Natural killer cell (primary cell): ENCODE results near the gene LYPD6B. TPM values are rescaled to one million over a fixed set of nuclear protein-coding genes. Genes with fewer than 3 reads are reported as not detected.

ENCODE experiments used
- ATAC-seq, 3 donors: fragments of 150-1000 bp in 2 of 3; fragments of 200-7000 bp in 1 of 3; cut with Tn5 transposase; 1 replicate in 1 of 3; 2 replicates in 2 of 3; pipeline ENCODE4 v1.10.0; 2021; ENCODE audit warnings: mild to moderate bottlenecking in 2 of 3, moderate library complexity in 2 of 3
- DNase-seq, 2 donors: peaks; one replicate each; pipeline versions ENCODE4 v3.0.0 to v3.0.0-alpha.2; 2013 to 2021; ENCODE audit warnings: mixed read lengths in 1 of 2
- H3K27ac ChIP-seq: one replicate; pipeline ENCODE4 v1.5.1; 2013; ENCODE audit warnings: mild to moderate bottlenecking, low read length
- H3K27me3 ChIP-seq: one replicate; pipeline ENCODE4 v1.6.1; 2013; ENCODE audit warnings: low read length; ENCODE audit not compliant: control insufficient read depth, insufficient read depth
- H3K36me3 ChIP-seq: one replicate; pipeline ENCODE4 v1.6.1; 2013; ENCODE audit warnings: low read length; ENCODE audit not compliant: control insufficient read depth, insufficient read depth
- H3K4me1 ChIP-seq: one replicate; pipeline ENCODE4 v1.6.1; 2013; ENCODE audit warnings: low read length; ENCODE audit not compliant: control insufficient read depth, insufficient read depth
- H3K4me3 ChIP-seq: one replicate; pipeline ENCODE4 v1.5.1; 2013; ENCODE audit warnings: low read length
- H3K9me3 ChIP-seq: one replicate; pipeline ENCODE4 v1.6.1; 2013; ENCODE audit warnings: low read length; ENCODE audit not compliant: control insufficient read depth, insufficient read depth
- H3K27ac Mint-ChIP-seq, 2 donors: one replicate each; pipeline ENCODE4 v1.8.0; 2022; ENCODE audit warnings: mild to moderate bottlenecking in 2 of 2, mixed read lengths in 2 of 2, moderate library complexity in 1 of 2
- H3K27me3 Mint-ChIP-seq, 2 donors: one replicate each; pipeline ENCODE4 v1.8.0; 2022; ENCODE audit warnings: low read depth in 2 of 2, mixed read lengths in 2 of 2
- H3K36me3 Mint-ChIP-seq: one replicate; pipeline ENCODE4 v1.8.0; 2022; ENCODE audit warnings: mixed read lengths
- H3K4me1 Mint-ChIP-seq, 2 donors: one replicate each; pipeline ENCODE4 v1.8.0; 2022; ENCODE audit warnings: mixed read lengths in 2 of 2
- H3K4me3 Mint-ChIP-seq: one replicate; pipeline ENCODE4 v1.8.0; 2022; ENCODE audit warnings: mild to moderate bottlenecking, moderate library complexity, mixed read lengths
- H3K9me3 Mint-ChIP-seq, 2 donors: one replicate each; pipeline ENCODE4 v1.8.0; 2022; ENCODE audit warnings: mixed read lengths in 2 of 2
- CTCF ChIP-seq: fragments of 200-600 bp; IDR thresholded peaks from one replicate; pipeline ENCODE4 v1.8.0; 2022; ENCODE audit warnings: antibody characterized with exemption
- WGBS: methylation state at CpG from one replicate; pipeline ENCODE4 v1.1.7; 2013; ENCODE audit warnings: missing lambda C conversion rate; ENCODE audit not compliant: insufficient coverage; 5-methylcytosine and 5-hydroxymethylcytosine counted together
- intact Hi-C: fragments of 100-400 bp; cut with micrococcal nuclease; formaldehyde crosslinking; loops from one replicate; pipeline ENCODE4 v1.14.2; 2022
- total RNA-seq, 4 donors: library from RNA; stranded (reverse); fragments of 120-200 nt in 1 of 4; gene quantifications; one replicate each; pipeline versions ENCODE4 v1.2.3 to v1.2.4, GENCODE V29; 2013 to 2022

LYPD6B gene
- total RNA-seq, 3 donors from 2014 or later (not counting 1 experiment from before 2014, with no cell fraction given): not detected

- no peak overlapping the region for H3K4me3 ChIP-seq
- intact Hi-C loops: no loop called here
- no peak for TF ChIP-seq CTCF
- H3K9me3 ChIP-seq: no peaks in the 10 kb centered on the region
- H3K4me3 Mint-ChIP-seq: no peak overlapping the region
- no peak overlapping the region for H3K27ac Mint-ChIP-seq
- H3K9me3 Mint-ChIP-seq: peaks cover 4 to 5% of the 10 kb centered on the region in 2 donors
- H3K27me3 Mint-ChIP-seq: peaks cover 0 to 3% of the 10 kb centered on the region in 2 donors
- no peaks in the 10 kb centered on the region for H3K36me3 Mint-ChIP-seq
- H3K27ac ChIP-seq: no peak overlapping the region
- no peaks in the 10 kb centered on the region for H3K4me1 ChIP-seq
- no peak for ATAC-seq
- H3K4me1 Mint-ChIP-seq: no peaks in the 10 kb centered on the region
- WGBS: no CpG with 5 or more reads among the region's 1 CpG
- no peak for DNase-seq
- H3K27me3 ChIP-seq: no peaks in the 10 kb centered on the region
- H3K36me3 ChIP-seq: no peaks in the 10 kb centered on the region
These were observed 131.7 kb downstream of the LYPD6B start for GRCh38 chr2:149170156-149170555.

GRCh38 chr2:149170911-149171310 is 132.4 kb downstream of the LYPD6B start:
- 85% methylated on average over 3 of the region's 3 CpGs for WGBS
- TF ChIP-seq CTCF: no peak
- no peak for ATAC-seq

GRCh38 chr2:149173220-149173619 is 134.7 kb downstream of the LYPD6B start:
- intact Hi-C loops: no loop called here
- H3K9me3 Mint-ChIP-seq: peaks cover 3 to 4% of the 10 kb centered on the region in 2 donors
- no peak overlapping the region for H3K27ac Mint-ChIP-seq

More at GRCh38 chr2:149170911-149171310, 132.4 kb downstream of the LYPD6B start:
- no peaks in the 10 kb centered on the region for H3K4me1 Mint-ChIP-seq
- no peaks in the 10 kb centered on the region for H3K36me3 Mint-ChIP-seq
- Histone ChIP-seq H3K4me1 (no peaks in the 10 kb centered on the region), H3K36me3 (no peaks in the 10 kb centered on the region), H3K27ac (no peak overlapping the region), H3K27me3 (no peaks in the 10 kb centered on the region), H3K9me3 (no peaks in the 10 kb centered on the region), H3K4me3 (no peak overlapping the region)
- H3K27me3 Mint-ChIP-seq: peaks cover 0 to 3% of the 10 kb centered on the region in 2 donors
- no peak overlapping the region for H3K4me3 Mint-ChIP-seq
- DNase-seq: no peak
- H3K9me3 Mint-ChIP-seq: peaks cover 4 to 5% of the 10 kb centered on the region in 2 donors
- no peak overlapping the region for H3K27ac Mint-ChIP-seq
- intact Hi-C loops: no loop called here

More at GRCh38 chr2:149173220-149173619, 134.7 kb downstream of the LYPD6B start:
- H3K4me1 ChIP-seq: no peaks in the 10 kb centered on the region
- no peak for TF ChIP-seq CTCF
- H3K36me3 ChIP-seq: no peaks in the 10 kb centered on the region
- no peak overlapping the region for H3K4me3 Mint-ChIP-seq
- H3K4me1 Mint-ChIP-seq: no peaks in the 10 kb centered on the region
- H3K27ac ChIP-seq: no peak overlapping the region
- 80% methylated on average over 2 of the region's 3 CpGs for WGBS
- no peak overlapping the region for H3K4me3 ChIP-seq
- DNase-seq (no peak), ATAC-seq (no peak)
- peaks cover 0 to 3% of the 10 kb centered on the region in 2 donors for H3K27me3 Mint-ChIP-seq
- H3K9me3 ChIP-seq: no peaks in the 10 kb centered on the region
- H3K27me3 ChIP-seq: no peaks in the 10 kb centered on the region
- no peaks in the 10 kb centered on the region for H3K36me3 Mint-ChIP-seq
